COR-L47 (cell line): ENCODE data around the gene LRRC28.

Experiments used
- DNase-seq: peaks from one replicate; lab custom pipeline; 2025; lab: John Stamatoyannopoulos, UW

LRRC28 gene

DNA sequence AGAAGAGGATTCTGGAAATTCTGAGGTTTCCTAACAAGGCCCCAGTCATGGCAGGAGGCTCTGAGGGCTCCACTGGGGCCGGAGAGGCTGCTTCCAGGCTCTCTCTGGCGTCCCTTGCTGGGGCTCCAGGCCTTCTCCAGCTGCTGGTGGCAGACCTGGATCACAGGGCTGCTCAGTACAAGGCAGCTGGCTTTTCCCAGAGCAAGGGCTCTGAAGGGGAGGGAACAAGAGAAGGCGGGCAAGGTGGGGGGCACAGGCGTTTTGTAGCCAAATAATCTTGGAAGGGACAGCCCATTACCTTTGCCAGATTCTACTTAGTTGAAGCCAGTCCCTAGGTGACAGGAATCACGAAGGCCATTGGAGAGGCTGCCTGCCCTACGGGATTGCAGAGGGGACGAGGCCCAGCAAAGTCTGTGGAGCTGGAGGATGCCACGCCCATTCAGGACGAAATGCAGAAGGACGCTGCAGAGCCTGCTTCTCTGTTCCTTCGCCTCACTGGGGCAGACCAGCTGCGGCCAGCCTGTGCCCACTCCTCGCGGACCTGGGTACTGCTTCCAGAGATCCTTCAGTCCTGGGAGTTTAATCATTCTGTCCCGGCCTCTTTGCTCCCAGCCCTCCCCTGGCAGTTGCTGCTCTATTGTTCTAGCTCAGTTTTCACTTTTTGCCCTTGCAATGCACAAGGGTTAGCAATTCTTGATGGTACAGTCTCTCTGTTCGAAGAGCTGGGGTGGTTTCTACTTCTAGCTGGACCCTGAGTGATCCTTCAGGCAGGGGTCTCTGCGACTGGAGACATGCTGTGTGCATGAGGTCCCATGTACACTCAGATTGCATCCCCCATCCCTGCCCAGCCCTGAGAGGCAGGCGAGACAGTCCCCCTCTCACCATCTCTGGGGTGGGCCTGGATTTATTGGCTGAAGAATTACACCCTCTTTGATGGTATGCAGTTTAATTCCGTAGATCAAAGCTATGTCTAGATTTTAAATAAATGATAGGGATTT is 165.2 kb downstream of the LRRC28 start:
- no peak for DNase-seq

DNA sequence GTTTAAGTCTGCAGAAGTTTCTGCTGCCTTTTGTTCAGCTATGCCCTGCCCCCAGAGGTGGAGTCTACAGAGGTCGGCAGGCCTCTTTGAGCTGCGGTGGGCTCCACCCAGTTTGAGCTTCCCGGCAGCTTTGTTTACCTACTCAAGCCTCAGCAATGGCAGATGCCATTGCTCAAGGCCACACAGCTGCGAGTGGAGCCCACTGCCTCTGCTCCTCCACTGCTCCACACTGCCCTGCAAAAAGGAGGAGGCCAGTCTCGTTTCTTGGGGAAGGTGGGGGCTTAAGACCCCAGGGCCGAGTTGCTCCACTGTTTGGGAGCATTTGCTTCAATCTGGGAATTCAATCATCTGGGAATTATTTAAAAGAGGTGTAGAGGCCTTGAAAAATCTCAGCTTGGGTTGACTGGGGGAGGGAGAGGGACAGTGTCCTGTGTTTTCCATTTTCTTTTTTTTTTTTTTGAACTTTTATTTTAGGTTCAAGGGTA is 169.9 kb downstream of the LRRC28 start:
- no peak for DNase-seq

DNA sequence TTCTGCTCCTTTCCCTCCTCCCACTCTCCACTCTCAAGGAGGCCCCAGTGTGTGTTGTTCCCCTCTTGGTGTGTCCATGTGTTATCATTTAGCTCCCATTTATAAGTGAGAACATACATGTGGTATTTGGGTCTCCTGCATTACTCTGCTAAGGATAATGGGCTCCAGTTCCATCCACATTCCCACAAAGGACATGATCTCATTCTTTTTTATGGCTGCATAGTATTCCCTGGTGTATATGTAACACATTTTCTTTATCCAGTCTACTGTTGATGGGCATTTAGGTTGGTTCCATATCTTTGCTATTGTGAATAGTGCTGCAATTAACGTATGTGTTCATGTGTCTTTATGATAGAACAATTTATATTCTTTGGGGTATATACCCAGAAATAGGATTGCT is 170.5 kb downstream of the LRRC28 start:
- DNase-seq, result no peak

DNA sequence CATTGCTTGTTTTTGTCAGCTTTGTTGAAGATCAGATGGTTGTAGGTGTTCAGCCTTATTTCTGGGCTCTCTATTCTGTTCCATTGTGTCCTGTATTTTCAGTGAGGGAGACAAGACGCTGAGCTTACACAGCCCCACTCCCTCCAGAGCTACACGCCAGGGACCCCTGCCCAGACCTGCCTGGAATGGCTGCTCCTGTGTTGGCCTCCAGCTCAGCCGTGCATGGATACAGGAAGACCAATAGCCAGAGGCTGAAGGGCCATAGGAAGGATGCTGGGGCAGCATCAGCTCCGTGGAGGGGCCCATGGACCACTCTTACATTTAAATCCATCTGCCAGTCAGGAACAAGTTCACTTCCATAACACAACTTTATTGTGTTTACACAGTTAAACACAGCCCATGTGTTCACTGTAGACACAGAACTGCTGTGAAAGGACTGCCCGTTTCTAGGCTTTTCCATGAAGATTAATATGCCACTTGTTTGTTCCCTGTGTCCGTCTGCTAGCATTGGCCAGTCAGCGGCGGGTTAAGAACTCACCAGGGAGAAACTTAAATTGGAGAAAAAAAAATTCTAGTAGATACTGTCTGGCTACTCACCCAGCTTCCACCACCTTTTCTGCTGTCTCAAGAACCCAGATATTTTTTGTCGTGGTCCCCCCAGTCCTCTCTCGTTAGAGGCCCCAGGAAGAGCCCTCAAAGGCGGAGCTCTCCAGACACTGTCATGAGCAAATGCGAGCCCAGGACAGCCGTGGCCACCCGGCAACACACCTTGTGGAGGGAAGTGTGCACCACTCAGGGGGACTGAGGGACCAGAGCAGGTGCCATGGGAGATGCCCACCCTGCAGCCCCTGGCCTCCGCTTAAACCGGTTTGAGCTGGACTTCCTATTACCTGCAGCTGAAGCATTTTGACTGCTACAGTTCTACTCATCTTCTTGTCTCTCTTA is 172.2 kb downstream of the LRRC28 start:
- DNase-seq, result no peak

DNA sequence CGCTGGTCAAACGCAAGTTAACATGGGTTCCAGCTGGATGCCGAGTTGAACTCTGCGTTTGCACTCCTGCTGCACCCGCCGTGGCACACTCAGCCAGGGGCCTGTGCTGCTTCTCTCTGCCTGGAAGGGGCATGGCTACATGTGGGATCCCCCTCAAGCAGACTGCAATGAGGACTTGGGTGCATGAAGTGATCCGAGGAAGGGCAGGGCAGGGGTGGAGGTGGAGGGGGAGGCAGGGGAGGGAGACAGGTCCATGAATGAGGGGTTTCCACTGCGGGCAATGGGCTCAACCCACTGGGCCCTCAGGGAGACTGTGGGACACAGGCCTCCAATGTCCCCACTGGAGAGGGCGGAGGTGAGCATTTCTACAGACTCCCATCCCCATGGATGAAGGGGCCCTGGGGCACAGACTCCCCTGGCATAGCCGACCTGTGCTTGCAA is 172.9 kb downstream of the LRRC28 start:
- no peak for DNase-seq

DNA sequence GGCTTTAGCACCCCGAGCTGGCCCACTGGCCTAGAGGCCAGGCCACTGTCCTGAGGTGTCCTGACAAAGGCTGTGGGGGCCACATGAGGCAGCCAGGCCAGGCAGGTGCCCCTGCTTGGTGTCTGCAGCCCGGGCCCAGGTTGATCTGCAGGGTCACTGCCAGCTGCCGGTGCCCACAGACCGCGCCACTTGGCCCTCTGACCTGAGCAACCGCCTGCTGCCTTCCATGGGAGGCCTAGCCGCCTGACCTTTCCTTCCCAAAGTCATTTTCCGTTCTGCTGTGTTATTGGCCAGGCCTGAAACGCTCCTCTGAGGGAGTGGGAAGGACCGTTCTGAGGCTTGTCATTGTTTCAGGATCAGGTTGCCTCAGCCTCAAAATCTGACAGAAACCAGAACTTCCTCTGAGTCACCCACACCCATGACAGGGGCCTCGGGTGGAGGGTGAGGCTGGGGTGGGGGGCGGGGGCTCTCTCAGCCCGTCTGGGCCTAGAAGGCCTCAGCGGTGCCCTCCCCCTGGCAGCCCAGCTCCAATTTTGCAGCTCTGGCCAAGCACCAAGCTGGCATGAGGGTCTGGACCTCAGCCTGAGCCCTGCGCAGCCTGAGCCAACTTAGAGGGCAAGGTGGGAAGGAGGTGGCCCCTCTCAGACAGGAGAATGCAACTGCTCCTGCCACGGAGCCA is 173.8 kb downstream of the LRRC28 start:
- DNase-seq, result no peak

DNA sequence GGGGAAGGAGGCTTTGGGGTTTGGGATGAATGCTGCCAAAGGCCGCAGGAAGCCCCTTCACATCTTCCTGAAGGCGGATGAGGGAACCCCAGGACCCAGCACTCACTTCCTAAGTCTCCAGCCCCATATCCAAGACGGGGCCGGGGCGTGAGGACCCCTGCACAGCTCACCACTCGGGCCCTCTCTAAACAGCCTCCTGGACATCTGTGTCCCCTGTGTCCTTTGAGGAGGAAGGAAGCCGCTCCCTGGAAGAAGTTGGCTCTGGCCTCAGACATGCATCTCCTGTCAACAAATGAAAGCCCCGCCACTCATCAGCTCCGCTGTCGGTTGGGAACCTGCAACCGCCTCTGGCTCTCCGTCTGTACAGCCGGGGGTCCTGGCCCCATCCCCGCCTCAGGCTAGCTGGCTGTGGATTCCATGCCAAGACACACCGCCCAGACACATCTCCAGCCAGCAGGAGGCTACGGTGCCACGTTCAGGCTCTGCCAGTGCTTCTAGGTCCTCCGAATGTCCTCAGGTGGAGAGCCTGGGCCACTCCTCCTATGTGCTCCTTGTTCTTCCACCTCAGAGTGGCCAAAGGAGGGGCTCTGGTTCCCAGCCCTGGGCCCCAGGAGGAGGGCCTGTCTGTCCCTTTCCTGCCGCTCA is 174.5 kb downstream of the LRRC28 start:
- DNase-seq, result no peak

DNA sequence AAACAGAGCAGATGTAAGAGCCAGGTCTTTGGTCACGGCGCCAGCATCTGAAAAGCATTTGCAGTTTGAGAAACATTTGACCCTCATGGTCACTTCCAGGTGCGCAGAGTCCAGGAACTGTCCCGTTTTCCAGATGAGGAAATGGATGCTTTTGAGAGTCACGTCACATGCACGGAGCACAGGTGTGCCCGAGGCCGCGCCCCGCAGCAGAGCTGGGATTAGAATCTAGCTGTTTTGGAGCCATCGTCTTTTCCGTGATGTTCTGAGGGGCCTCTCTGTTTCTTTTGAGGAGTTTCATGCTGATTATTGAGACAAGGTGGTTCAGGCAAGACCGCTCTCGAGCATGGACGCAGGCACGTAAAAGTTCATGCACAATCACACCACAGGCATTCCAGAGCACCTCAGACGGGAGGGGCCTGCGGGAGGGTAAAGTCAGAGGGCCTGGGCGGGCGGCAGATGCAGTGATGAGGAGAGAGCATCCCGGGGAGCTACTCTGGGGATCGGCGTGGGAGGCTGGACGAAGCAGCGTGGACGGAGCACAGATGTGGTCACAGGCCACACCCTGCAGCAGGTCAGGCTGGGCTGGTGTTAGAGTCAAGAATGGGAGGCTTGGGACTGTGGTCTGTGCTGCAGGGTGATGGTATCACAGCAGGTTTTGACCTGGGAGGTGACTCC is 175.3 kb downstream of the LRRC28 start:
- DNase-seq, result no peak

DNA sequence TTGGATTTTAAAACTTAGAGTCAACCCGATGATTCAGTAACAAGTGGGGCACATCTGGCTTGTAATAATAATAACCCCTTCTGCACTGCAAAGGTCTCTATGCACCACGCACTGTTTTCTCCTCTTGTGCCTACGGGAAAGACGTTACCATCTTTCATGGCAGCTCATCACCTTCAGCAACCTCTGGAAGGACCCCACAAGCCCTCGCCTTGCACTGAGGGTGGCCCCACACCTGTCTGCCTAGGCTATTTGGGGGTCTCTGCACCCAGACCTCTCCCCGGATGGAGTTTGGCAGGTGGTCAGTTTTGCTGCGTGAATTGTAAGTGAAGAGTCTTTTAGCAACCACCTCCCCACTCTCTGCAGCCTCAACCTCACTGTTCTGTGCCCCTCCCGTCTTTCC is 175.9 kb downstream of the LRRC28 start:
- DNase-seq, result no peak

DNA sequence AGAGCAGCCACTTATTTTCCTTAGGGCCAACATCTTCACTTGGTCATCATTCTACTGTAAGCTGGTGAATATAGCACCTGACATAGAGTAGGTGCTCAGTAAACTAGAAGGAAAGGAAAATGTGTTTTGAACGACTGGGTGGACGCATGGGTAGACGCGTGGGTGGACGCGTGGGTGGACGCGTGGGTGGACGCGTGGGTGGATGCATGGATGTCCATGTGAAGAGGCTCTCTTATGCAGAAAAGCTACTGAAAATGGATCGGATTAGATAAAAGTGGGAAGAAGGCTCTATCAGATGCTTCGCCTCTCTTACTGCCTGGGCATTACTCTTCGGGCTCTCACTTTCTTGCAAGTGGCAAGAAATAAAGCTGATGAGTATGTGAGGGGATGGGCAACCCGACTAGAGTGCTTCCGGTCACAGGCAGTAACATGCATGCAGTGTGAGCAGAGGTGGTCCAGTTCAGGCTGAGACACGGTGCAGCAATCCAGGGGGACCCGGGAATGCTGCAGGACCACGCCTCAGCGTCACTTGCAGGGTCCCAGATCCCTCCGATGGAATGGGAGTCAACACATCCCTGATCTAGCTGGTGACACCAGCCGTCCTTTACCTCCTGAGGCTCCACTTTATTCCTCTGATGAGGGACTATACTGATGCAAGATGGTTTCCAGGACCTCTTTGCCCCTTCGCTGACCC is 176.5 kb downstream of the LRRC28 start:
- no peak for DNase-seq

DNA sequence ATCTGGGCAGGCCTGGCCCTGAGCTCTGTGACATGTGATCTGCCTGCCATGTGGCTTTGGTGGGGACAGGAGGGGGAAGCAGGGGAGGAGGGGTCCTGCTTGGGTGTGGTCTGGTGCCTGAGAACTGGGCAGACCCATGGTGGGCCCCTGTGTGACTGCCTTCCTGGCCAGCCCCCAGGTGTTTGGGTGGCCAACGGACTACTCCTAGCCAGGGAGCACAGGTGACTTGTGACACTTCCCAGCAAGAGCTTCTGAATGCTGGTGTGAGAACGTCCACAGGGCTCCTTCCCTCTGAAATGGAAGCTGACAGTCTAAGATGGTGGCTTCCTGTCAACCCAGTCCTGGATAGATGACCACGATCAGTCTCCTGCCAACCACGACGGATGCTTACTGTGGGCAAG is 178.4 kb downstream of the LRRC28 start:
- no peak for DNase-seq

DNA sequence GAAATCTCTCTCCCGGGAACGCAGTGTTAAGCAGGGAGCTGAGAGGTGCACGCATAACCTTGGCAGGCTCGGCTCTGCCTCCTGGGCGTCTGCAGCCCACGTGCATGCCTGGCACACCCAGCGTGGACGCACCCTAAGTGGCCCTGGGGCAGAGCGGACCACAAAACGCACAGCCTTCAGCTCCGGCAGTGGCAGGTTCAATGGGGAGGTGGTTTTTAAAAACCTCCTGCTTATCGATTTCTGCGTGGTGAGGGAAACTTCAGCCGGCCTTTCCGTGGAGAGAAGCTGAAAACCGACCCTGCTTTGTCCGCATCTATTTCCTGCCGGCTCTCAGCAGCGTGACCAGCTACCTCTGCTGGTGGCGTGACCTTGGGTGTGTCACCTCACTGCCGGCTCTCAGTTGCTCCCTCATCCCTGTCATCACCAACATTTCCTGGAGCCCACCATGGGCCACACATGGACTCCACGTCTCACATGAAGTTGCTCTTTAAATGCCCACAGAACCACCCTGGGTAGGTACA is 179.7 kb downstream of the LRRC28 start:
- DNase-seq, result no peak

DNA sequence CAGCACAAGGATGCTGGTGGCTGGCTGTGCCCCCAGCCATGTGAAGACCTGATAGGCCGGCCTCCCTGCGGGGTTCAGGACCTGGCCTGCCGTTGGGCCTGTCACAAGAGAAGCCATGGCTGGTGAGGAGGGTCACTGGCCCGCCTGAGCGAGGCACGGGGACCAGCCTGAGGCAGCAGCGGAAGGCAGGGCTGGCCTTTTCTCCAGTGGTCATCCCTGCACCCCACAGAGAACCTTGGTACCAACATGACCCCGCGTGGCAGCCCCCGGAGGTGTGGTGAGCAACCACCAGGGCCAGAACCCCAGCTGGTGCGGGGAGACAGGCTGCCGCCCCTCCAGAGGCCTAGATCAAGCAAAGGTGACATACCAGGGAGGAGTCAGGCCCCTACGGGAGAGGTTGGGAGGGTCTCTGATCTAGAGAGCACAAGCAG is 180.4 kb downstream of the LRRC28 start:
- no peak for DNase-seq

DNA sequence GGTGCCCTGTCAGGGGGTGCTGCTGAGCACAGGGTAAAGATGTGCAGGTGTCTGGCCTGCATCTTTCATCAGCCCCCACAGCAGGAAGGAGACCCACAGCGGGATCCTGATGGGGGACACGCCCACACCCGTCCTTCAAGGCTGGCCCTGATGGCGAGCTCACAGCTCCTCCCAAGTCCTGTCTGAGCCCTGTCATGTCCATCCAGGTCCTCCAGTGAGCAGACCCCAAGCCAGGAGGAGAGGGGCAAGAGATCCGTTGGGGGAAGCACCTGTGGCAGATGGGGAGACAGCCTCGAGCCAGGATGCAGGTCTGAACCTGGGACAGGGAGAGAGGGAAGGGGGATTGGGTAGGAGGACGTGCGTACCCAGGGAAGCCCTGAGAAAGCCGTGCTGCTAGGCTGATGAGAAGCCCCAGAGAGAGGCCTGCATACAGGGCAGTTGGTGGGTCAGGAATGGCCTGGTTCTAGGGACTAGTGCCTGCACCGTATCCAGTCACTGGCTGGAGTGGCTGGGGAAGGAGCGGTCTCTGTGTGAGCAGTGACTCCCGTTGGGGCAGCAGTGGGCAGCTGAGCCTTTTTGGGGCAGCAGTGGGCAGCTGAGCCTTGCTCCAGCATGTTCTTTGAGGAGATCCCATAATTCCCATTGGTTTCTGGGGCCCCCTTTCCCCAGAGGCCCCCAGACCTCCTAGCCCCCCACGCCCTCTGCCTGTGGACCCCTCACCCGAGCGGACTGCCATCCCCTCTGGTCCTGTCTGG is 181.2 kb downstream of the LRRC28 start:
- no peak for DNase-seq

DNA sequence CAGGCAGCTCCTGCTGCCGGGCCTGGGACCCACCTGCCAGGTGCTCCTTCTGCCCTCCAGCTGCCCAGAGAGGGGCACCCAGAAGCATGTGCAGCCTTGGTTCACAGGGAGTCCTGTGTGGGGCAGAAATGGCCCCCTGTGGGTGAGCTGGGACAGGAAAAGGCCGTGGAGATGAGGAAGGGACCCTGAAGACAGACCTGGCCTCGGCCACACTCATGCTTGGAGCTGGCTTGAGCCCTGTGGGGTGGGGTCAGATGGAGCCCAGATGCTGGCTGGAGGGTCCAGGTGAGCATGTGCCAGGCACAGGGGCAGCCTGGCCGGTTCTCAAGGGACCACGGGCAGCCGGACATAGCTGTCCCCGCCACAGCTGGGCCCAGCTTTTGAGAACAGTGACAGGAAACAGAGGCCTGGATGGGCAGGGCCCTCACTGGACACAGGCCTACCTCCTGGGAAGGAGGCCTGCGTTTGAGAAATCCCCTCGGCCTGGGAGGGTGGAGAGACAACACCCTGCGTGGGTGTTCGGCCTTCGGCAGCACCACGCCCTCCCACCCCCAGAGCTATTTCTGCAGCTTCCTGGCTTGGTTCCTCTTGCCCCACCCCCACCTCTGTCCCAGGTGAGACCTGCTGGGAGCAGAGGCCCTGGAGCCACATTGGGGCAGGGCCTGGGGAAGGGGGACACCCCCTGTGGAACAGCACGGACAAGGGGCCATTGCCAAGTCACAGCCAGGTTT is 181.9 kb downstream of the LRRC28 start:
- DNase-seq, result no peak

DNA sequence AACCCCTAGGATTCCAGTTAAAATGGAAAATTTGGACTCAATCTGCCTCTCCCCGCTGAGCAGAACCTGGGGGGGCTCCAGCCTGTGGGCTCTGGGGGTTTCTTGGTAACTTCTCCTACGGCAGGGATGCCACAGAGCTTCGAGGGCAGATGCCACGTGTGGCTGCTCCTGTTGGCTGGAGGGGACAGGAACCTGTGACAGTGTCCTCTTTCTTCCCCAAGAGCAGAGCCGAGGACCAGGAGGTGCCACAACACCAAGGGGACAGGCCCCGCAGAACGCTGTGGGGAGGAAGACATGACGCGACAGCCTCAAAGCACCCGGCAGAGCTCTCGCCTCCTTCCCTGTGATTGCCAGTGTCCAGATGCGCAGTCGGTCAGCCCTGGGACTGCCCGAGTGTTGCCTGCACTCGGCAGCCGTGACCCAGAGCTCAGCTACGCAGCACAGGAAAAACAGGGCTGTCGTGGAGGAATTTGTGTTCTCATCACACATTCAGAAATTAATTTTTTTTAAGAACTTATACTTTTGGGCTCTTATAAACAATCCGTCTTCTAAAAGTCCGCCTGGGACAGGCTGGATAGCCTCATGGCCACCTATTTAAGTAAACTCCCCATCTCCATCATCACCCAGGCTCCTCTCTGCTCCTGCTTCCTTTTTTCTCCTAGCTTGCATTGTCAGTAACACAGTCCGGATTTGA is 182.6 kb downstream of the LRRC28 start:
- no peak for DNase-seq

DNA sequence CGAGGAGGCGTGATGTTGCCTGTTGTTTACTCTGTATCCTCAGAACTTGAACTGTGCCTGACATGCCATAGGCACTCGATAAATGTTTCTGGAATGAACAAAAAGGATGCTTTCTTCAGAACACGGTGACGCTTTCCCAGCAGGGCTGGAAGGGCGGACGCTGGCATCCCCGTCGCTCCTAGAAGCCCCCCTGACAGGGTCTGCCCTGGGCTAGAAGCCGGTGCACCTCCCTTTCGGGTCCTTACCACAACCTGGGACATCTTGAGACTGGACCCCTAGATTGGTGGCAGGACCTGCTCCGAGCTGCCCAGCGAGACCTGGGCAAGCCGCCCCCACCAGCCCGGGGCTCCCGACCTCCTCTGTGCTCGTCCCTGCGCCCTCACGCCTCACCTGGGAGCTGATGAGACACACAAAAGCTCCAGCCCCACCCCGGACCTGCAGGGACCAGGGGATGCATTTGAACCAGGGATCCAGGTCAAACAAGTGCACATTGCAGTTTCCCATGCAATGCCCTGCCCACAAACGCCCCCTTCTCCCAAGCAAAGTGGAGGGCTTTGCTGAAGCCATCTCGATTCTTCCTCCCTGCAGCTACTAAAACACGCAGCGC is 183.3 kb downstream of the LRRC28 start:
- DNase-seq, result no peak
